GM23338 (cell line): ENCODE measurements around the gene RNF150. TPM values are rescaled to one million over a fixed set of nuclear protein-coding genes. Genes with fewer than 3 reads are reported as not detected.
A peak's percentile ranks its signal among the peaks of the same experiment; 100 is the strongest.

Experiments used
- ATAC-seq: fragments of 200-7000 bp; cut with Tn5 transposase; 3 replicates; pipeline ENCODE4 v1.9.1; 2020
- DNase-seq: peaks from one replicate; pipeline ENCODE4 v3.0.0-alpha.2; 2015; ENCODE audit warnings: low spot score
- H2AFZ ChIP-seq: fragments of 200-600 bp; sonication (generic); 2 replicates; pipeline ENCODE4 v1.8.0; 2016; ENCODE audit warnings: antibody characterized with exemption, mild to moderate bottlenecking, moderate library complexity
- H3F3A ChIP-seq: fragments of 200-600 bp; sonication (generic); replicated peaks from 2 replicates; pipeline ENCODE4 v1.8.0; 2017; ENCODE audit warnings: antibody characterized with exemption, mixed run types, low read depth
- H3K27ac ChIP-seq: fragments of 200-600 bp; sonication (generic); 2 replicates; pipeline ENCODE4 v1.6.1; 2016; ENCODE audit warnings: low read depth
- H3K27me3 ChIP-seq: fragments of 200-600 bp; sonication (generic); 2 replicates; pipeline ENCODE4 v1.8.0; 2016; ENCODE audit warnings: mild to moderate bottlenecking, mixed run types, moderate library complexity; ENCODE audit not compliant: insufficient read depth
- H3K36me3 ChIP-seq: fragments of 200-600 bp; sonication (generic); 2 replicates; pipeline ENCODE4 v1.8.0; 2016; ENCODE audit warnings: mild to moderate bottlenecking; ENCODE audit not compliant: insufficient read depth
- H3K4me1 ChIP-seq: fragments of 200-600 bp; sonication (generic); 2 replicates; pipeline ENCODE4 v1.8.0; 2016; ENCODE audit warnings: mild to moderate bottlenecking, moderate library complexity; ENCODE audit not compliant: insufficient read depth
- H3K4me2 ChIP-seq: fragments of 200-600 bp; sonication (generic); 2 replicates; pipeline ENCODE4 v1.7.1; 2017; ENCODE audit warnings: mixed run types
- H3K4me3 ChIP-seq: fragments of 200-600 bp; sonication (generic); 2 replicates; pipeline ENCODE4 v1.6.1; 2016; ENCODE audit warnings: mixed run types
- H3K79me2 ChIP-seq: fragments of 200-600 bp; sonication (generic); replicated peaks from 2 replicates; pipeline ENCODE4 v1.8.0; 2017; ENCODE audit warnings: mild to moderate bottlenecking; ENCODE audit not compliant: insufficient read depth
- H3K9me2 ChIP-seq: fragments of 200-600 bp; sonication (generic); 2 replicates; pipeline ENCODE4 v1.8.0; 2017; ENCODE audit not compliant: insufficient read depth
- H4K20me1 ChIP-seq: fragments of 200-600 bp; sonication (generic); replicated peaks from 2 replicates; pipeline ENCODE4 v1.8.0; 2017; ENCODE audit warnings: mild to moderate bottlenecking; ENCODE audit not compliant: insufficient read depth
- H3K27ac Mint-ChIP-seq: 2 replicates; pipeline ENCODE4 v1.8.0; 2020; ENCODE audit warnings: inconsistent platforms, mild to moderate bottlenecking, moderate library complexity, mixed read lengths
- H3K27me3 Mint-ChIP-seq: 3 replicates; pipeline ENCODE4 v1.8.0; 2022; ENCODE audit warnings: low read depth, mild to moderate bottlenecking, moderate library complexity, mixed read lengths, inconsistent platforms; ENCODE audit not compliant: insufficient read depth, poor library complexity
- H3K36me3 Mint-ChIP-seq: 3 replicates; pipeline ENCODE4 v1.8.0; 2021; ENCODE audit warnings: low read depth, mild to moderate bottlenecking, inconsistent platforms, moderate library complexity, mixed read lengths
- H3K4me1 Mint-ChIP-seq: 3 replicates; pipeline ENCODE4 v1.8.0; 2020; ENCODE audit warnings: mild to moderate bottlenecking, inconsistent platforms, mixed read lengths
- H3K4me3 Mint-ChIP-seq: 3 replicates; pipeline ENCODE4 v1.8.0; 2021; ENCODE audit warnings: moderate library complexity, mild to moderate bottlenecking, inconsistent platforms, mixed read lengths
- H3K9me3 Mint-ChIP-seq: 3 replicates; pipeline ENCODE4 v1.8.0; 2020; ENCODE audit warnings: moderate library complexity, mild to moderate bottlenecking, inconsistent platforms, mixed read lengths
- CREB1 ChIP-seq: fragments of 250-450 bp; sonication (Bioruptor Pico); IDR thresholded peaks from 2 replicates; pipeline ENCODE4 v1.5.0; 2020; ENCODE audit warnings: low read depth, mild to moderate bottlenecking, moderate library complexity
- ETS1 ChIP-seq: IDR thresholded peaks from 2 replicates; pipeline ENCODE4 v1.6.1; 2016; ENCODE audit warnings: antibody characterized with exemption
- EZH2 ChIP-seq: fragments of 200-600 bp; sonication (generic); IDR thresholded peaks from one replicate; pipeline ENCODE4 v1.8.0; 2017; ENCODE audit warnings: antibody characterized with exemption, mild to moderate bottlenecking, low read depth; ENCODE audit not compliant: unreplicated experiment
- EZH2phosphoT487 ChIP-seq: fragments of 200-600 bp; sonication (generic); IDR thresholded peaks from one replicate; pipeline ENCODE4 v1.8.1; 2018; ENCODE audit warnings: antibody characterized with exemption; ENCODE audit not compliant: unreplicated experiment
- JUNB ChIP-seq: IDR thresholded peaks from one replicate; pipeline ENCODE4 v1.6.1; 2016; ENCODE audit warnings: antibody characterized with exemption; ENCODE audit not compliant: unreplicated experiment
- NANOG ChIP-seq: IDR thresholded peaks from 2 replicates; pipeline ENCODE4 v1.6.1; 2016; ENCODE audit warnings: antibody characterized with exemption, borderline replicate concordance
- POLR2AphosphoS5 ChIP-seq: IDR thresholded peaks from 2 replicates; pipeline ENCODE4 v1.6.1; 2016; ENCODE audit warnings: antibody characterized with exemption, low read depth
- REST ChIP-seq: IDR thresholded peaks from one replicate; pipeline ENCODE4 v1.6.1; 2018; ENCODE audit warnings: antibody characterized with exemption; ENCODE audit not compliant: unreplicated experiment
- STAT1 ChIP-seq: IDR thresholded peaks from one replicate; pipeline ENCODE4 v1.6.1; 2016; ENCODE audit warnings: antibody characterized with exemption; ENCODE audit not compliant: unreplicated experiment
- ZNF114 ChIP-seq: fragments of 250-450 bp; sonication (Bioruptor Pico); IDR thresholded peaks from 2 replicates; pipeline ENCODE4 v1.5.0; 2020; ENCODE audit warnings: mild to moderate bottlenecking, moderate library complexity
- ZNF331 ChIP-seq: fragments of 250-450 bp; sonication (Bioruptor Pico); IDR thresholded peaks from 2 replicates; pipeline ENCODE4 v1.5.0; 2020; ENCODE audit warnings: low read depth, mild to moderate bottlenecking, moderate library complexity
- ZNF462 ChIP-seq: fragments of 250-450 bp; sonication (Bioruptor Pico); IDR thresholded peaks from 2 replicates; pipeline ENCODE4 v1.5.0; 2020; ENCODE audit warnings: mild to moderate bottlenecking, moderate library complexity
- polyA plus RNA-seq: library from polyadenylated mRNA; unstranded; fragments of >200 nt; fragmentation: Nextera tagmentation; extraction: Ambion mirVana; gene quantifications from 2 replicates; pipeline ENCODE4 v1.2.1, GENCODE V29; 2016
- total RNA-seq: library from RNA; depleted of rRNA; stranded (reverse); fragments of >200 nt; shearing (Covaris generic); gene quantifications from 2 replicates; pipeline ENCODE4 v1.2.3, GENCODE V29; 2014
- TF ChIP-seq, protein P1 (sequence below), 2 experiments: fragments of 200-600 bp in 1 of 2; sonication (generic) in 1 of 2; conservative IDR thresholded peaks; 2 replicates each; pipeline versions ENCODE4 v1.5.1 to v1.6.1; 2016 to 2017; ENCODE audit warnings: antibody characterized with exemption in 2 of 2, low read depth in 2 of 2, mild to moderate bottlenecking in 2 of 2, moderate library complexity in 1 of 2

Gene RNF150
- total and polyA plus RNA-seq, 2 experiments from 2014 or later = 1.3 to 6.1 TPM

DNA sequence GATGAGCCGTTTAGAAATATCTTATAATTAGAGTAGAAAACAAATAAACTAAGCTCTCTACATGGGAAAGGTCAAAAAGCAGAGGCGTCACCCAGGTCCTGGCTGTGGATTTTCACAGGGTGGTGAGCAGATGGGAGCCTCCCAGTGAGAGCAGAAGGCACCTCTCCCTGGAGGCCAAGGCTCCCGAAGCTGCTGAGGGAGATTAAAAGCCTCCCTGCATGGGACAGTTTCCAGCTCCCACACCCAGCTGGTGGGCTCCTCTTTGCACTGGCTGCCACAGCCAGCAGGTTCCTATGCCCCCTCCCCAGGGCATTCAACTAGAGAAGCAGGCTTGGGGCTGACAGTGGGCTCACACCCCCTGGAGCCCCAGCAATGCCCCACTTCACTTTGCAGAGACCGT is 321.8 kb downstream of the RNF150 start:
- 0 out of 2 replicates have a peak overlapping the region, but pooled peaks have one; percentile 21 for H3K27ac Mint-ChIP-seq
- H3K36me3 Mint-ChIP-seq = no peaks in the 10 kb centered on the region
- H3K4me1 Mint-ChIP-seq = peaks cover 15% of the 10 kb centered on the region
- no peak overlapping the region for H3K4me2 ChIP-seq
- no peak overlapping the region for H3K27ac ChIP-seq
- no peaks in the 10 kb centered on the region; the same call in 1 of the 2 replicates for H4K20me1 ChIP-seq
- no peaks in the 10 kb centered on the region for H3K4me1 ChIP-seq
- no peaks in the 10 kb centered on the region; the same call in 1 of the 2 replicates for H3K9me2 ChIP-seq
- H3K36me3 ChIP-seq = no peaks in the 10 kb centered on the region
- no peaks in the 10 kb centered on the region for H3K27me3 ChIP-seq
- H3K79me2 ChIP-seq = no peaks in the 10 kb centered on the region
- no peak overlapping the region for H3K4me3 ChIP-seq
- peaks cover 4% of the 10 kb centered on the region for H3K27me3 Mint-ChIP-seq
- ATAC-seq (peak; percentile 35; the same call in 1 of the 3 replicates), DNase-seq (no peak)
- H2AFZ ChIP-seq = no peak overlapping the region
- TF ChIP-seq EZH2phosphoT487 = no peak
- TF ChIP-seq ZNF331 (CRISPR knock-in tag) = no peak
- TF ChIP-seq, protein P1, sequence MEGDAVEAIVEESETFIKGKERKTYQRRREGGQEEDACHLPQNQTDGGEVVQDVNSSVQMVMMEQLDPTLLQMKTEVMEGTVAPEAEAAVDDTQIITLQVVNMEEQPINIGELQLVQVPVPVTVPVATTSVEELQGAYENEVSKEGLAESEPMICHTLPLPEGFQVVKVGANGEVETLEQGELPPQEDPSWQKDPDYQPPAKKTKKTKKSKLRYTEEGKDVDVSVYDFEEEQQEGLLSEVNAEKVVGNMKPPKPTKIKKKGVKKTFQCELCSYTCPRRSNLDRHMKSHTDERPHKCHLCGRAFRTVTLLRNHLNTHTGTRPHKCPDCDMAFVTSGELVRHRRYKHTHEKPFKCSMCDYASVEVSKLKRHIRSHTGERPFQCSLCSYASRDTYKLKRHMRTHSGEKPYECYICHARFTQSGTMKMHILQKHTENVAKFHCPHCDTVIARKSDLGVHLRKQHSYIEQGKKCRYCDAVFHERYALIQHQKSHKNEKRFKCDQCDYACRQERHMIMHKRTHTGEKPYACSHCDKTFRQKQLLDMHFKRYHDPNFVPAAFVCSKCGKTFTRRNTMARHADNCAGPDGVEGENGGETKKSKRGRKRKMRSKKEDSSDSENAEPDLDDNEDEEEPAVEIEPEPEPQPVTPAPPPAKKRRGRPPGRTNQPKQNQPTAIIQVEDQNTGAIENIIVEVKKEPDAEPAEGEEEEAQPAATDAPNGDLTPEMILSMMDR (conservative IDR thresholded peaks at IDR 0.05; ENCODE audit: low read depth in 2 of 2) = no peak
- TF ChIP-seq POLR2AphosphoS5 = no peak
- TF ChIP-seq ZNF114 (CRISPR knock-in tag) = no peak
- no peak for TF ChIP-seq ZNF462 (CRISPR knock-in tag)
- no peak for TF ChIP-seq NANOG
- TF ChIP-seq CREB1 (CRISPR knock-in tag) = no peak
- no peak for TF ChIP-seq ETS1
- TF ChIP-seq EZH2 = no peak
- no peak for TF ChIP-seq STAT1
- TF ChIP-seq REST = no peak
- TF ChIP-seq JUNB = no peak
- H3F3A ChIP-seq = no peaks in the 10 kb centered on the region
- H3K9me3 Mint-ChIP-seq = no peaks in the 10 kb centered on the region; the same call in 2 of the 3 replicates
- no peak overlapping the region for H3K4me3 Mint-ChIP-seq
